HepG2 (cell line): ENCODE data around the gene ICAM5. TPM values are rescaled to one million over a fixed set of nuclear protein-coding genes. Genes with fewer than 3 reads are reported as not detected.

Experiments
- AGO1 ChIP-seq: fragments of 200-400 bp; formaldehyde crosslinking; IDR thresholded peaks from 2 replicates; pipeline ENCODE4 v1.6.1; 2017; ENCODE audit warnings: mild to moderate bottlenecking, low read depth, low read length, moderate library complexity; ENCODE audit not compliant: poor library complexity, severe bottlenecking
- ASH2L ChIP-seq: fragments of 300-600, 200-600 bp; sonication (generic); IDR thresholded peaks from 2 replicates; pipeline ENCODE4 v1.7.0; 2017; ENCODE audit warnings: low read depth, mild to moderate bottlenecking, moderate library complexity, mixed read lengths, low read length; ENCODE audit not compliant: insufficient read length
- CREB1 ChIP-seq, 2 experiments: fragments of 450-650 bp in 1 of 2; IDR thresholded peaks; 2 replicates each; pipeline ENCODE4 v1.6.1; 2016 to 2017; ENCODE audit warnings: control low read depth in 1 of 2, mild to moderate bottlenecking in 1 of 2, missing compliant biosample characterization in 1 of 2, missing genetic modification characterization in 1 of 2
- DR1 ChIP-seq: sonication (generic); formaldehyde crosslinking; IDR thresholded peaks from 2 replicates; pipeline ENCODE4 v1.8.0; 2021; ENCODE audit warnings: mild to moderate bottlenecking, missing genetic modification reagents, inconsistent platforms
- HNRNPLL ChIP-seq: fragments of 200-400 bp; formaldehyde crosslinking; IDR thresholded peaks from 2 replicates; pipeline ENCODE4 v1.6.1; 2017; ENCODE audit warnings: mild to moderate bottlenecking, low read depth, low read length; ENCODE audit not compliant: poor library complexity, severe bottlenecking
- IRF9 ChIP-seq: sonication (generic); formaldehyde crosslinking; IDR thresholded peaks from 2 replicates; pipeline ENCODE4 v1.8.0; 2022; ENCODE audit warnings: missing genetic modification reagents, mild to moderate bottlenecking, borderline replicate concordance
- KLF6 ChIP-seq: IDR thresholded peaks from 2 replicates; pipeline ENCODE4 v1.8.0; 2016; ENCODE audit warnings: missing biosample characterization, missing genetic modification reagents
- MBD4 ChIP-seq: IDR thresholded peaks from 2 replicates; pipeline ENCODE4 v1.6.1; 2012; ENCODE audit warnings: low read length, inconsistent platforms, borderline replicate concordance
- REL ChIP-seq: sonication (generic); formaldehyde crosslinking; conservative IDR thresholded peaks from 2 replicates; pipeline ENCODE4 v1.8.0; 2022; ENCODE audit warnings: mild to moderate bottlenecking, missing genetic modification reagents, moderate library complexity
- RNF2 ChIP-seq: fragments of 450-650 bp; conservative IDR thresholded peaks from 2 replicates; pipeline ENCODE4 v1.6.1; 2016; ENCODE audit warnings: low read depth
- SAFB2 ChIP-seq: sonication (generic); formaldehyde crosslinking; IDR thresholded peaks from 2 replicates; pipeline ENCODE4 v1.5.1; 2020; ENCODE audit warnings: missing genetic modification reagents, low read depth, mild to moderate bottlenecking, borderline replicate concordance
- TAF1 ChIP-seq: sonication (generic); formaldehyde crosslinking; IDR thresholded peaks from 2 replicates; pipeline ENCODE4 v1.4.0; 2020; ENCODE audit warnings: missing genetic modification reagents
- TBX3 ChIP-seq: fragments of 450-650 bp; IDR thresholded peaks from 2 replicates; pipeline ENCODE4 v1.6.1; 2017; ENCODE audit warnings: antibody characterized with exemption, mild to moderate bottlenecking, inconsistent platforms, borderline replicate concordance
- TFDP1 ChIP-seq: IDR thresholded peaks from 2 replicates; pipeline ENCODE4 v1.6.1; 2016; ENCODE audit warnings: missing compliant biosample characterization, missing genetic modification reagents, borderline replicate concordance
- THRA ChIP-seq: sonication (generic); formaldehyde crosslinking; IDR thresholded peaks from 2 replicates; pipeline ENCODE4 v1.4.0; 2020; ENCODE audit warnings: missing genetic modification reagents, borderline replicate concordance
- ZBTB26 ChIP-seq: IDR thresholded peaks from 2 replicates; pipeline ENCODE4 v1.6.1; 2016; ENCODE audit warnings: missing compliant biosample characterization, missing genetic modification reagents, borderline replicate concordance
- ZFP62 ChIP-seq: sonication (generic); formaldehyde crosslinking; IDR thresholded peaks from 2 replicates; pipeline ENCODE4 v1.4.0; 2020; ENCODE audit warnings: missing genetic modification reagents
- ZNF160 ChIP-seq: sonication (generic); formaldehyde crosslinking; IDR thresholded peaks from 2 replicates; pipeline ENCODE4 v1.8.0; 2022; ENCODE audit warnings: mild to moderate bottlenecking, inconsistent platforms, missing genetic modification reagents
- ZNF17 ChIP-seq: sonication (generic); formaldehyde crosslinking; IDR thresholded peaks from 2 replicates; pipeline ENCODE4 v1.5.0; 2020; ENCODE audit warnings: mild to moderate bottlenecking, missing genetic modification reagents
- ZNF451 ChIP-seq: sonication (generic); formaldehyde crosslinking; IDR thresholded peaks from 2 replicates; pipeline ENCODE4 v1.5.0; 2020; ENCODE audit warnings: mild to moderate bottlenecking, missing genetic modification reagents
- ZNF639 ChIP-seq: conservative IDR thresholded peaks from 2 replicates; pipeline ENCODE4 v1.6.1; 2018; ENCODE audit warnings: missing genetic modification reagents
- ZNF784 ChIP-seq: sonication (generic); formaldehyde crosslinking; IDR thresholded peaks from 2 replicates; pipeline ENCODE4 v1.5.1; 2020; ENCODE audit warnings: missing genetic modification reagents, mild to moderate bottlenecking, borderline replicate concordance
- polyA plus RNA-seq, 8 experiments: library from polyadenylated mRNA; depleted of rRNA in 3 of 8; stranded (reverse) in 7 of 8; unstranded in 1 of 8; fragments of >200 nt; fragmentation: Illumina TruSeq in 4 of 8; extraction: Trizol in 4 of 8; gene quantifications; 2 replicates each; pipeline versions ENCODE4 v1.2.1 to v1.2.3, GENCODE V29; 2011 to 2016; ENCODE audit warnings: low read depth in 4 of 8, missing spikeins in 1 of 8, mixed read lengths in 1 of 8; ENCODE audit not compliant: insufficient read depth in 1 of 8
- total RNA-seq, 5 experiments: library from RNA; depleted of rRNA; stranded (reverse); fragments of >200 nt; fragmentation: Illumina TruSeq; extraction: Trizol; gene quantifications; 2 replicates each; pipeline ENCODE4 v1.2.3, GENCODE V29; 2016; ENCODE audit warnings: low read depth in 1 of 5

ICAM5 gene
- total and polyA plus RNA-seq, 2 of the 13 experiments (the other 11 are each of a cell fraction or from before 2014, with no cell fraction given), result 0.46 to 1.6 TPM

- 0 out of 2 replicates have a peak, but pooled peaks have one; percentile 54 for TF ChIP-seq REL (CRISPR knock-in tag)
- peak; percentile 6; the same call in 1 of the 2 replicates for TF ChIP-seq TFDP1 (CRISPR knock-in tag)
- TF ChIP-seq HNRNPLL, result peak; percentile 53
- TF ChIP-seq TAF1 (CRISPR knock-in tag), result peak; percentile 39; the same call in 1 of the 2 replicates
- TF ChIP-seq KLF6, result 0 out of 2 replicates have a peak, but pooled peaks have one; percentile 65
- no peak for TF ChIP-seq CREB1 (IDR thresholded peaks at IDR 0.05)
- TF ChIP-seq CREB1 (CRISPR knock-in tag; IDR thresholded peaks at IDR 0.05), result no peak
- TF ChIP-seq IRF9 (CRISPR knock-in tag), result no peak
- no peak for TF ChIP-seq DR1
- no peak for TF ChIP-seq ZFP62
- no peak for TF ChIP-seq ZNF639
- 0 out of 2 replicates have a peak, but pooled peaks have one; percentile 6 for TF ChIP-seq ZNF451 (CRISPR knock-in tag)
- TF ChIP-seq ZNF160, result no peak
- no peak for TF ChIP-seq TBX3
- 0 out of 2 replicates have a peak, but pooled peaks have one; percentile 28 for TF ChIP-seq ZNF784 (CRISPR knock-in tag)
- TF ChIP-seq AGO1, result peak; percentile 18
- TF ChIP-seq SAFB2 (CRISPR knock-in tag), result no peak
- TF ChIP-seq ZBTB26 (CRISPR knock-in tag), result no peak
- no peak for TF ChIP-seq THRA
- TF ChIP-seq RNF2, result no peak
- no peak for TF ChIP-seq ZNF17 (CRISPR knock-in tag)
- TF ChIP-seq MBD4, result no peak
- no peak for TF ChIP-seq ASH2L
These were observed 1.3 kb downstream of the ICAM5 start (continued) for GRCh38 chr19:10290876-10291553.
